HFF-Myc (cell line): Measurements from ENCODE around the gene CRMP1.

Experiments
- DNase-seq: peaks from one replicate; pipeline ENCODE4 v3.0.0-alpha.2; 2011; ENCODE audit warnings: low read depth; ENCODE audit errors: extremely low read depth
- H3K4me3 ChIP-seq: replicated peaks from 2 replicates; pipeline ENCODE4 v1.5.1; 2011; ENCODE audit warnings: low read depth, mild to moderate bottlenecking, control low read depth, low read length
- TF ChIP-seq, protein P1 (sequence below): IDR thresholded peaks from 2 replicates; pipeline ENCODE4 v1.5.1; 2012; ENCODE audit warnings: mild to moderate bottlenecking, low read depth, low read length, control low read depth; ENCODE audit errors: missing control alignments

The CRMP1 gene

GRCh38 chr4:5890063-5890727, 2.7 kb downstream of the CRMP1 start:
- no peak for DNase-seq
- H3K4me3 ChIP-seq, result no peak overlapping the region
- TF ChIP-seq, protein P1, sequence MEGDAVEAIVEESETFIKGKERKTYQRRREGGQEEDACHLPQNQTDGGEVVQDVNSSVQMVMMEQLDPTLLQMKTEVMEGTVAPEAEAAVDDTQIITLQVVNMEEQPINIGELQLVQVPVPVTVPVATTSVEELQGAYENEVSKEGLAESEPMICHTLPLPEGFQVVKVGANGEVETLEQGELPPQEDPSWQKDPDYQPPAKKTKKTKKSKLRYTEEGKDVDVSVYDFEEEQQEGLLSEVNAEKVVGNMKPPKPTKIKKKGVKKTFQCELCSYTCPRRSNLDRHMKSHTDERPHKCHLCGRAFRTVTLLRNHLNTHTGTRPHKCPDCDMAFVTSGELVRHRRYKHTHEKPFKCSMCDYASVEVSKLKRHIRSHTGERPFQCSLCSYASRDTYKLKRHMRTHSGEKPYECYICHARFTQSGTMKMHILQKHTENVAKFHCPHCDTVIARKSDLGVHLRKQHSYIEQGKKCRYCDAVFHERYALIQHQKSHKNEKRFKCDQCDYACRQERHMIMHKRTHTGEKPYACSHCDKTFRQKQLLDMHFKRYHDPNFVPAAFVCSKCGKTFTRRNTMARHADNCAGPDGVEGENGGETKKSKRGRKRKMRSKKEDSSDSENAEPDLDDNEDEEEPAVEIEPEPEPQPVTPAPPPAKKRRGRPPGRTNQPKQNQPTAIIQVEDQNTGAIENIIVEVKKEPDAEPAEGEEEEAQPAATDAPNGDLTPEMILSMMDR, result no peak

DNA sequence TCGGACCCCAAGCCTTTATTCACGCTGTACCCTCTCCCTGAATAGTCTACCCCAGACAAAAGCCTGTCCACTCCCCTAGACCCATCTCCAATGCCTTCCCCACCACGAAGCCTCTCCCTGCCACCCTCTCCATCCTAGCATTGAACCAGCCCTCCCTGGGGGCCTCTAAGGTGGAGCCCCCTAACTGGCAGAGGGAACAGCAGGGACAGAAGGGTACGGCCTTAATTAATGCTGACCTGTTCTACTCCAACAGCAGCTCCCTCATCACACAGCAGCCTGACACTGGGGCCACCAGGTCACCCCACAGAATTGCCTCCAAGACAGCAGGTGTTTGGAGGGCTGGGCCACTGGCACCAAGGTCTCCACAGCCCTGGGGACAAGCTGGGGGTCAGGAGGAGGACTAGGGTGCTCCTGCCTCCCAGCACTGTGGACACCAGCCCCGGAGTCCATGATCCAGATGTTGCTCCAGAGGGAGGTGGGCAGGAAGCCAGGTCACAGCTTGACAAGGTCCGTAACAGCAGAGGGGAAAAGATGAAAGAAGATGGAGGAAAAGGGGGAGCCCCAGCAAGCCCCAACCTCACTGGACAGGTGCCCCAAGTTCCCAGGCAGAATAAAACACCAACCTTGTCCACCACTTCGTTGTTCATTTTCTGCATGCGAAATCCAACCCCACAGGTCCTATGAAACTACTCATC, 3.7 kb downstream of the CRMP1 start:
- TF ChIP-seq, protein P1, result no peak
- DNase-seq, result no peak
- H3K4me3 ChIP-seq, result no peak overlapping the region

DNA sequence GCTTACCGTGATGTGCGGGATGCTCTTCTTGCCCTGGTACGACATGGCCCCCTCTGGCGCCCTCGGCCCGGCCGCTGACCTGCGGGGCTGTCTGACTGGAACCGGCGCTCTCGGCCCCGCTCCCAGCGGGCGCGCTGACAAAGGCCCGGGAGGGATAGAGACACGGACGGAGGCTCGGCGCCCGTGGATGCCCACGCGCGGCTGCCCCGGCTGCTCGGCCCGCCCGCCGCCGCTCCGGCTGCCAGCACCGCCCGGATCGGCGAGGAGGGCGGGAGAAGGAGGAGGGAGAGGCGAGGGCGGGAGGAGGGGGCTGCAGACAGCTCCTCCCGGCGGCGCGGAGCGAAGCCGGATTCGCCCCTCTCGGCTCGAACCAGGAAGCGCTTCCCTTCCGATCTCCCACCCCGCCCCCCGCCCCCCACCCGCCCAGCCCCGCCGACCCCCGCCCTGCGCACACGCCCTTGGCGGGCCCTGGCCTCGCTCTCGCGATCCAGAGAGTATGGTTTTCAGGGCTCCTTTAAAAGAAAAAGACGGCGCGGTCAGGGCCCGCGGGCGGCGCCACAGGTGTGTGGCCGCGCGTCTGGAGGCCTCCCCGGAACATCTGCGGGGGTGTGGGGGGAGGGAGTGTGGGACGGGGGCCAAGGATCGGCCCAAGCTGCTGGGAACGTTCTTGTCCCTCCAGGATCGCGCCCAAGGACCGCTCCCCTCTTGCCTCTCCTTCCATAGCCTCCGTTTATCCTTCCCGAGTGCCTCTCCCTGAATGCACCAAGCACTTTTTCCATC, 4.5 kb downstream of the CRMP1 start:
- TF ChIP-seq, protein P1, result no peak
- H3K4me3 ChIP-seq, result no peak overlapping the region

GRCh38 chr4:5887361-5888221, 5.3 kb downstream of the CRMP1 start:
- TF ChIP-seq, protein P1, result no peak
- DNase-seq, result no peak
- no peak overlapping the region for H3K4me3 ChIP-seq

More for the DNA sequence above, 4.5 kb downstream of the CRMP1 start:
- no peak for DNase-seq

DNA sequence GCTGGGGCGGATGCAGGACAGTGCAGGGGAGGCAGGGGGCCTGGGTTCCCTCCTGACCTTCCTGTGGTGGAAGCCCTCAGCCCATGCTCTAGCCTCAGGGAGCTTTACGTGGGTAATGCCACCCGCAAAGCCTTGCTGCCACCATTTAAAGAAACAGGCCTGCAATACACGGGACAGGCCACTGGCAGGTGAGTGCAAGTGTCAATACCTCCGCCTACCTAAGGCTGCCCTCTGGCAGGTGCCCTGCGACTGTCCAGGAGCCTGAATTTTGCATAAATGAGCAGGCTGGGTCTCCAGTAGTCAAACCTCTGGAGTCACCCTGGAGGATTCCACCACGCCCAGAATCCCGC, 5.9 kb downstream of the CRMP1 start:
- DNase-seq, result no peak
- TF ChIP-seq, protein P1, result no peak
- H3K4me3 ChIP-seq, result no peak overlapping the region

GRCh38 chr4:5885733-5886132, 7.2 kb downstream of the CRMP1 start:
- no peak for DNase-seq
- TF ChIP-seq, protein P1, result no peak
- no peak overlapping the region for H3K4me3 ChIP-seq
